Stomach (tissue), 4 donors: Measurements from ENCODE around the gene PRELID3B.

Source experiments
- EP300 ChIP-seq: sonication (generic); formaldehyde crosslinking; IDR thresholded peaks from one replicate; pipeline ENCODE4 v1.6.1; 2017; ENCODE audit warnings: antibody characterized with exemption
- POLR2A ChIP-seq, 4 donors: fragments of 450-650 bp; IDR thresholded peaks; one replicate each; pipeline ENCODE4 v1.6.1; 2016; ENCODE audit warnings: antibody characterized with exemption in 4 of 4, control low read depth in 2 of 4, mild to moderate bottlenecking in 1 of 4, moderate library complexity in 1 of 4
- POLR2AphosphoS5 ChIP-seq, 3 donors: sonication (generic); formaldehyde crosslinking; IDR thresholded peaks; one replicate each; pipeline ENCODE4 v1.6.1; 2016; ENCODE audit warnings: antibody characterized with exemption in 3 of 3
- TF ChIP-seq, protein P1 (sequence below), 7 experiments: fragments of 450-650 bp in 4 of 7; fragments of 200-600 bp in 3 of 7; sonication (generic) in 3 of 7; IDR thresholded peaks; one replicate each; pipeline ENCODE4 v1.5.1; 2016 to 2019; ENCODE audit warnings: antibody characterized with exemption in 7 of 7, control low read depth in 2 of 7, mild to moderate bottlenecking in 1 of 7

DNA sequence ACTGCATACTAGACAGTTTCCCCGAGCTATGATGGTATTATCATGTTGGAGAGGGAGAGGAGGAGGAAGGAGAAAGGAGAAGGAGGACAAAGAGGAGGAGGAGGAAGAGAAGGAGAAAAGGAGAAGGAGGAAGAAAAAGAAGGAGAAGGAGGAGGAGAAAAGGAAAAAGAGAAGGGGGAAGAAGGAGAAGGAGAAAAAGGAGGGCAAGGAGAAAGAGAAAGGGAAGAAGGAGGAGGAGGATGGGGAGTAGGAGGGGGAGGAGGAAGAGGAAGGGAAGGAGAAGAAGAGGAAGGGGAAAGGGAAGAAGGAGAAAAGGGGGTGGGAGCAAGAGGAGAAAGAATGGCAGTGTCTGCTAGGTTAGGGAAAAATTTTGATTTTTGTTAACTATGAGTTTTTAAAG is 35.1 kb upstream of the PRELID3B start:
- TF ChIP-seq, protein P1, sequence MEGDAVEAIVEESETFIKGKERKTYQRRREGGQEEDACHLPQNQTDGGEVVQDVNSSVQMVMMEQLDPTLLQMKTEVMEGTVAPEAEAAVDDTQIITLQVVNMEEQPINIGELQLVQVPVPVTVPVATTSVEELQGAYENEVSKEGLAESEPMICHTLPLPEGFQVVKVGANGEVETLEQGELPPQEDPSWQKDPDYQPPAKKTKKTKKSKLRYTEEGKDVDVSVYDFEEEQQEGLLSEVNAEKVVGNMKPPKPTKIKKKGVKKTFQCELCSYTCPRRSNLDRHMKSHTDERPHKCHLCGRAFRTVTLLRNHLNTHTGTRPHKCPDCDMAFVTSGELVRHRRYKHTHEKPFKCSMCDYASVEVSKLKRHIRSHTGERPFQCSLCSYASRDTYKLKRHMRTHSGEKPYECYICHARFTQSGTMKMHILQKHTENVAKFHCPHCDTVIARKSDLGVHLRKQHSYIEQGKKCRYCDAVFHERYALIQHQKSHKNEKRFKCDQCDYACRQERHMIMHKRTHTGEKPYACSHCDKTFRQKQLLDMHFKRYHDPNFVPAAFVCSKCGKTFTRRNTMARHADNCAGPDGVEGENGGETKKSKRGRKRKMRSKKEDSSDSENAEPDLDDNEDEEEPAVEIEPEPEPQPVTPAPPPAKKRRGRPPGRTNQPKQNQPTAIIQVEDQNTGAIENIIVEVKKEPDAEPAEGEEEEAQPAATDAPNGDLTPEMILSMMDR (IDR thresholded peaks at IDR 0.05) = no peak
- TF ChIP-seq POLR2A (IDR thresholded peaks at IDR 0.05) (no peak), POLR2AphosphoS5 (IDR thresholded peaks at IDR 0.05) (no peak), EP300 (no peak)
